H1 (cell line): ENCODE data around the gene SEC31A. TPM values are rescaled to one million over a fixed set of nuclear protein-coding genes. Genes with fewer than 3 reads are reported as not detected.
"Not testable (repeated sequence)": the region's sequence is repeated elsewhere in the genome, so short reads cannot be mapped to it uniquely, and the experiment has no call there.

Source experiments
- CTCF ChIA-PET: fragments of 300-600 bp; sonication (Branson Sonifier 250); formaldehyde crosslinking; loops from one replicate; lab custom pipeline; 2021; ENCODE audit not compliant: partially characterized antibody; lab: Charles Lee
- POLR2A ChIA-PET: fragments of 300-600 bp; sonication (Branson Sonifier 250); formaldehyde crosslinking; loops from one replicate; lab custom pipeline; 2021; ENCODE audit warnings: inconsistent platforms; ENCODE audit not compliant: partially characterized antibody; lab: Charles Lee
- DNase-seq, 2 experiments: peaks; one replicate each; pipeline versions ENCODE4 v3.0.0 to v3.0.0-alpha.2; 2010 to 2022; ENCODE audit warnings: low spot score in 2 of 2, low read depth in 1 of 2, mixed read lengths in 1 of 2
- FAIRE-seq: peaks from 2 replicates; lab custom pipeline; 2011; peaks lifted over from hg19 to GRCh38; lab: Jason Lieb, UNC
- H2AFZ ChIP-seq: 2 replicates; pipeline ENCODE4 v1.8.1; 2012; ENCODE audit warnings: low read length, inconsistent platforms
- H2AK5ac ChIP-seq: 2 replicates; pipeline ENCODE4 v1.6.1; 2013; ENCODE audit warnings: low read depth, low read length
- H2BK120ac ChIP-seq: replicated peaks from 2 replicates; pipeline ENCODE3; 2013; ENCODE audit warnings: low read depth, low read length, inconsistent platforms
- H2BK12ac ChIP-seq: 2 replicates; pipeline ENCODE4 v1.6.1; 2013; ENCODE audit warnings: low read depth, low read length
- H2BK15ac ChIP-seq: 2 replicates; pipeline ENCODE4 v1.6.1; 2013; ENCODE audit warnings: low read length
- H2BK20ac ChIP-seq: 2 replicates; pipeline ENCODE4 v1.6.1; 2013; ENCODE audit warnings: low read length
- H2BK5ac ChIP-seq: 2 replicates; pipeline ENCODE4 v1.6.1; 2013; ENCODE audit warnings: low read depth, low read length
- H3K14ac ChIP-seq: 2 replicates; pipeline ENCODE4 v1.6.1; 2013; ENCODE audit warnings: inconsistent platforms; ENCODE audit not compliant: insufficient read length
- H3K18ac ChIP-seq: 2 replicates; pipeline ENCODE4 v1.6.1; 2013; ENCODE audit warnings: low read length; ENCODE audit errors: extremely low read depth
- H3K23ac ChIP-seq: 2 replicates; pipeline ENCODE4 v1.6.1; 2013; ENCODE audit warnings: inconsistent platforms; ENCODE audit not compliant: insufficient read length
- H3K23me2 ChIP-seq: 2 replicates; pipeline ENCODE4 v1.6.1; 2013; ENCODE audit warnings: low read depth, low read length
- H3K27ac ChIP-seq: 2 replicates; pipeline ENCODE4 v1.6.1; 2011; ENCODE audit warnings: low read depth, low read length, inconsistent platforms
- H3K27me3 ChIP-seq, 4 experiments: replicated peaks in 1 of 4; 1 replicate in 1 of 4; 2 replicates in 3 of 4; pipeline versions ENCODE4 v1.6.1 to v1.8.1; 2011 to 2013; ENCODE audit warnings: low read length in 3 of 4, mild to moderate bottlenecking in 3 of 4, inconsistent platforms in 2 of 4, mixed read lengths in 2 of 4, moderate library complexity in 1 of 4; ENCODE audit not compliant: control insufficient read depth in 3 of 4, insufficient read depth in 3 of 4; ENCODE audit errors: extremely low read depth in 1 of 4
- H3K36me3 ChIP-seq, 4 experiments: 2 replicates each; pipeline versions ENCODE4 v1.6.1 to v1.8.1; 2011 to 2013; ENCODE audit warnings: mild to moderate bottlenecking in 4 of 4, low read length in 3 of 4, moderate library complexity in 2 of 4, control low read depth in 1 of 4, inconsistent platforms in 1 of 4; ENCODE audit not compliant: insufficient read depth in 4 of 4, control insufficient read depth in 2 of 4
- H3K4ac ChIP-seq: replicated peaks from 2 replicates; pipeline ENCODE3; 2013; ENCODE audit warnings: low read length, low read depth, mixed read lengths, inconsistent platforms; ENCODE audit not compliant: insufficient read length
- H3K4me1 ChIP-seq, 4 experiments: replicated peaks in 1 of 4; 1 replicate in 1 of 4; 2 replicates in 3 of 4; pipeline versions ENCODE4 v1.6.1 to v1.8.1; 2011 to 2013; ENCODE audit warnings: low read length in 3 of 4, inconsistent platforms in 2 of 4, mixed read lengths in 1 of 4; ENCODE audit not compliant: insufficient read depth in 4 of 4, control insufficient read depth in 3 of 4
- H3K4me2 ChIP-seq, 2 experiments: 2 replicates each; pipeline versions ENCODE4 v1.6.1 to v1.8.1; 2011 to 2013; ENCODE audit warnings: low read depth in 2 of 2, low read length in 2 of 2, control low read depth in 1 of 2, inconsistent platforms in 1 of 2, mild to moderate bottlenecking in 1 of 2; ENCODE audit not compliant: insufficient read depth in 1 of 2
- H3K4me3 ChIP-seq, 4 experiments: fragments of 200-600, 300-600 bp in 1 of 4; sonication (generic), shearing (Covaris generic), sonication (Bioruptor Twin) in 1 of 4; 2 replicates each; pipeline versions ENCODE4 v1.5.1 to v1.8.1; 2011 to 2016; ENCODE audit warnings: low read length in 4 of 4, low read depth in 3 of 4, control low read depth in 2 of 4, inconsistent platforms in 2 of 4, mild to moderate bottlenecking in 2 of 4, mixed read lengths in 1 of 4, moderate library complexity in 1 of 4; ENCODE audit not compliant: insufficient read depth in 2 of 4; ENCODE audit errors: extremely low read depth in 1 of 4
- H3K56ac ChIP-seq: replicated peaks from 2 replicates; pipeline ENCODE3; 2013; ENCODE audit warnings: low read depth, mild to moderate bottlenecking, mixed read lengths, low read length, inconsistent platforms; ENCODE audit not compliant: insufficient read length
- H3K79me1 ChIP-seq: 2 replicates; pipeline ENCODE4 v1.6.1; 2013; ENCODE audit warnings: low read depth, low read length, control low read depth
- H3K79me2 ChIP-seq, 2 experiments: 2 replicates each; pipeline versions ENCODE4 v1.6.1 to v1.8.1; 2012 to 2013; ENCODE audit warnings: low read length in 2 of 2, mild to moderate bottlenecking in 2 of 2, inconsistent platforms in 1 of 2; ENCODE audit not compliant: insufficient read depth in 2 of 2, control insufficient read depth in 1 of 2
- H3K9ac ChIP-seq, 4 experiments: replicated peaks in 1 of 4; 1 replicate in 1 of 4; 2 replicates in 3 of 4; pipeline versions ENCODE4 v1.6.1 to v1.8.1; 2011 to 2013; ENCODE audit warnings: low read depth in 3 of 4, low read length in 3 of 4, control low read depth in 2 of 4, mild to moderate bottlenecking in 2 of 4, moderate library complexity in 2 of 4, inconsistent platforms in 1 of 4; ENCODE audit errors: extremely low read depth in 1 of 4
- H3K9me3 ChIP-seq, 2 experiments: 2 replicates each; pipeline versions ENCODE4 v1.6.1 to v1.8.1; 2012 to 2013; ENCODE audit warnings: mild to moderate bottlenecking in 2 of 2, moderate library complexity in 2 of 2, control low read depth in 1 of 2, inconsistent platforms in 1 of 2, low read depth in 1 of 2, low read length in 1 of 2, mixed read lengths in 1 of 2; ENCODE audit not compliant: insufficient read depth in 2 of 2
- H4K20me1 ChIP-seq, 2 experiments: replicated peaks in 1 of 2; 2 replicates each; pipeline versions ENCODE3 to v1.8.1; 2011 to 2013; ENCODE audit warnings: inconsistent platforms in 2 of 2, low read length in 2 of 2, mild to moderate bottlenecking in 1 of 2; ENCODE audit not compliant: insufficient read depth in 2 of 2, control insufficient read depth in 1 of 2
- H4K5ac ChIP-seq: 2 replicates; pipeline ENCODE4 v1.6.1; 2013; ENCODE audit warnings: low read length, low read depth, mixed read lengths, inconsistent platforms; ENCODE audit not compliant: insufficient read length
- H4K8ac ChIP-seq: 2 replicates; pipeline ENCODE4 v1.8.0; 2013; ENCODE audit warnings: mild to moderate bottlenecking, moderate library complexity, low read length, inconsistent platforms; ENCODE audit not compliant: insufficient read depth; ENCODE audit errors: extremely low read depth
- H4K91ac ChIP-seq: replicated peaks from 2 replicates; pipeline ENCODE3; 2013; ENCODE audit warnings: low read length, mixed read lengths, inconsistent platforms; ENCODE audit not compliant: insufficient read length
- WGBS, 2 experiments: shearing (Covaris generic) in 1 of 2; methylation state at CpG; one replicate each; pipeline versions ENCODE4 v1.1.6 to v1.1.7; 2013 to 2015; ENCODE audit warnings: low lambda C conversion rate in 2 of 2, mixed read lengths in 2 of 2, inconsistent platforms in 1 of 2, low coverage in 1 of 2, missing lambda C conversion rate in 1 of 2; ENCODE audit not compliant: insufficient replicate concordance in 2 of 2, insufficient coverage in 1 of 2, insufficient read length in 1 of 2; ENCODE audit errors: extremely low coverage in 1 of 2, missing lambda C conversion rate in 1 of 2; 5-methylcytosine and 5-hydroxymethylcytosine counted together
- polyA plus RNA-seq, 7 experiments: library from polyadenylated mRNA; depleted of rRNA in 3 of 7; stranded (reverse) in 5 of 7; unstranded in 2 of 7; fragments of >200 nt in 5 of 7; fragments of 200-250 nt in 2 of 7; gene quantifications; 1 replicate in 5 of 7; 2 replicates in 1 of 7; 4 replicates in 1 of 7; pipeline versions ENCODE4 v1.2.1 to v1.2.3, GENCODE V29; 2011 to 2013; ENCODE audit warnings: missing spikeins in 2 of 7, mixed read lengths in 2 of 7
- total RNA-seq: library from RNA; stranded (reverse); fragmentation: NEBNext Ultra II Directional; extraction: Animal tissue kit (Norgen Biotek cat#: 25700); gene quantifications from 2 replicates; pipeline ENCODE4 v1.2.1, GENCODE V29; 2021

Gene SEC31A
- total and polyA plus RNA-seq, 2 of the 8 experiments (the other 6 are each of a cell fraction or from before 2014, with no cell fraction given), result 112 to 125 TPM

DNA sequence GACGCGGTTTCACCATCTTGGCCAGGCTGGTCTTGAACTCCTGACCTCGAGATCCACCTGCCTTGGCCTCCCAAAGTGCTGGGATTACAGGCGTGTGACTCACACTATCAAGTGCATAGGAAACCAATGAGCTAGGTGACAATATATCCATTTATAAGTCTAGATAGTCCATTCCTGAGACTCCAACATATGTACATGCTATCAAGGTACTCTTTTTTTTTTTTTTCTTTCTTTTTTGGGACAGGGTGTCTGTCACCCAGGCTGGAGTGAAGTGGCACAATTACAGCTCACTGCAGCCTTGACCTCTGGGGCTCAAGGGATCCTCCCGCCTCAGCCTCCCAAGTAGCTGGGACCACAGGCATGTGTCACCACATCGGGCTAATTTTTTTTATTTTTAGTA lies 74.1 kb downstream of the SEC31A start:
- not testable (repeated sequence) for H2BK120ac ChIP-seq, H3K23me2 ChIP-seq, H3K4me3 ChIP-seq, H3K4me2 ChIP-seq, H2AK5ac ChIP-seq, H3K27ac ChIP-seq, FAIRE-seq, H3K56ac ChIP-seq, H2AFZ ChIP-seq, H3K18ac ChIP-seq, H3K14ac ChIP-seq, H3K9ac ChIP-seq, DNase-seq, H3K4me1 ChIP-seq, H4K91ac ChIP-seq, H4K20me1 ChIP-seq, H3K79me2 ChIP-seq, H2BK12ac ChIP-seq, H3K23ac ChIP-seq, H2BK15ac ChIP-seq, H4K8ac ChIP-seq, H3K4ac ChIP-seq, H3K79me1 ChIP-seq, H2BK5ac ChIP-seq, H2BK20ac ChIP-seq, H3K9me3 ChIP-seq, H4K5ac ChIP-seq
- 95% methylated on average over 6 of the region's 6 CpGs; no CpG with 5 or more reads in 1 of the 2 experiments for WGBS, 2 experiments
- ChIA-PET CTCF (interaction anchor here (0.6 to 1.2 kb wide), 2 partner anchors 34 to 36 kb away, joined by 5 read pairs; no protein-coding TSS in a partner anchor), POLR2A (interaction anchor here (1.8 kb wide), 1 partner anchor 17 kb away, joined by 4 read pairs; no protein-coding TSS in a partner anchor)
- Histone ChIP-seq H3K27me3 (peaks cover 5 to 21% (median 16%) of the 10 kb centered on the region in 4 experiments), H3K36me3 (peaks cover 7 to 33% (median 17%) of the 10 kb centered on the region in 4 experiments; a peak in 7 of 8 replicates)
